PC-9 (cell line): Measurements from ENCODE around the gene CPA5. TPM values are rescaled to one million over a fixed set of nuclear protein-coding genes. Genes with fewer than 3 reads are reported as not detected.

Source experiments
- BruUV-seq: library from RNA; stranded (reverse); fragments of 400-500 nt; replicated peaks from 2 replicates; lab custom pipeline; 2021; lab: Mats Ljungman, UMichigan
- CTCF ChIA-PET: fragments of 300-600 bp; sonication (Branson Sonifier 250); formaldehyde crosslinking; loops from one replicate; lab custom pipeline; 2022; ENCODE audit warnings: antibody characterized with exemption; lab: Charles Lee
- POLR2A ChIA-PET: fragments of 300-600 bp; sonication (Branson Sonifier 250); formaldehyde crosslinking; loops from one replicate; lab custom pipeline; 2022; ENCODE audit warnings: antibody characterized with exemption; ENCODE audit not compliant: unreplicated experiment; lab: Charles Lee
- DNase-seq, 2 experiments: peaks; one replicate each; pipeline versions ENCODE4 v3.0.0 to v3.0.0-alpha.2; 2015 to 2022; ENCODE audit warnings: mixed read lengths in 1 of 2
- H2AFZ ChIP-seq: fragments of 200-600 bp; sonication (generic); 2 replicates; pipeline ENCODE4 v1.8.1; 2017; ENCODE audit warnings: antibody characterized with exemption
- H3F3A ChIP-seq: fragments of 200-600 bp; sonication (generic); 2 replicates; pipeline ENCODE4 v1.8.1; 2017; ENCODE audit warnings: antibody characterized with exemption, mild to moderate bottlenecking, low read depth; ENCODE audit not compliant: insufficient read depth
- H3K27ac ChIP-seq: fragments of 200-600 bp; sonication (generic); 2 replicates; pipeline ENCODE4 v1.6.1; 2016; ENCODE audit warnings: mixed run types
- H3K27me3 ChIP-seq: fragments of 200-600 bp; sonication (generic); 2 replicates; pipeline ENCODE4 v1.6.1; 2016; ENCODE audit warnings: low read depth, mixed run types; ENCODE audit not compliant: insufficient read depth
- H3K36me3 ChIP-seq: fragments of 200-600 bp; sonication (generic); 2 replicates; pipeline ENCODE4 v1.6.1; 2016; ENCODE audit warnings: low read depth, mixed run types
- H3K4me1 ChIP-seq: fragments of 200-600 bp; sonication (generic); replicated peaks from 2 replicates; pipeline ENCODE4 v1.6.1; 2016; ENCODE audit warnings: mixed run types; ENCODE audit not compliant: insufficient read depth
- H3K4me2 ChIP-seq: fragments of 200-600 bp; sonication (generic); 2 replicates; pipeline ENCODE4 v1.6.1; 2017; ENCODE audit warnings: mixed run types
- H3K4me3 ChIP-seq: fragments of 200-600 bp; sonication (generic); 2 replicates; pipeline ENCODE4 v1.6.1; 2016; ENCODE audit warnings: mixed run types
- H3K79me2 ChIP-seq: fragments of 200-600 bp; sonication (generic); 2 replicates; pipeline ENCODE4 v1.6.1; 2017; ENCODE audit warnings: low read depth, mixed run types
- H3K9me2 ChIP-seq: fragments of 200-600 bp; sonication (generic); 2 replicates; pipeline ENCODE4 v1.8.1; 2017; ENCODE audit warnings: mild to moderate bottlenecking; ENCODE audit not compliant: insufficient read depth
- H3K9me3 ChIP-seq: fragments of 200-600 bp; sonication (generic); 2 replicates; pipeline ENCODE4 v1.8.1; 2016; ENCODE audit warnings: low read depth; ENCODE audit not compliant: insufficient read depth
- H4K20me1 ChIP-seq: fragments of 200-600 bp; sonication (generic); 2 replicates; pipeline ENCODE4 v1.8.1; 2017; ENCODE audit not compliant: insufficient read depth
- CTCF ChIP-seq: fragments of 200-600 bp; sonication (generic); conservative IDR thresholded peaks from 2 replicates; pipeline ENCODE4 v1.6.1; 2017; ENCODE audit warnings: mixed run types, antibody characterized with exemption, mild to moderate bottlenecking, moderate library complexity
- EZH2 ChIP-seq: fragments of 200-600 bp; sonication (generic); IDR thresholded peaks from 2 replicates; pipeline ENCODE4 v1.8.0; 2017; ENCODE audit warnings: antibody characterized with exemption, low read depth
- intact Hi-C: fragments of 100-400 bp; cut with micrococcal nuclease; formaldehyde crosslinking; loops from one replicate; pipeline ENCODE4 v1.10.0; 2022; ENCODE audit not compliant: unreplicated experiment
- total RNA-seq: library from RNA; stranded (reverse); gene quantifications from 2 replicates; pipeline ENCODE4 v1.2.3, GENCODE V29; 2021

The CPA5 gene
- total RNA-seq, 1 experiment from 2014 or later: not detected

GRCh38 chr7:130379532-130379920 lies 34.9 kb downstream of the CPA5 start:
- BruUV-seq: no TSS peak
- Histone ChIP-seq H3K4me3 (no peak overlapping the region), H3K4me2 (no peak overlapping the region), H3K9me2 (no peaks in the 10 kb centered on the region), H3K36me3 (no peaks in the 10 kb centered on the region), H3K79me2 (no peaks in the 10 kb centered on the region), H3F3A (no peaks in the 10 kb centered on the region), H3K4me1 (no peaks in the 10 kb centered on the region), H3K9me3 (no peaks in the 10 kb centered on the region), H3K27me3 (no peaks in the 10 kb centered on the region), H3K27ac (no peak overlapping the region), H2AFZ (no peak overlapping the region), H4K20me1 (no peaks in the 10 kb centered on the region)
- POLR2A ChIA-PET: no interaction called here
- intact Hi-C loops: no loop called here
- DNase-seq: no peak
- CTCF ChIA-PET: no interaction called here
- TF ChIP-seq CTCF (no peak), EZH2 (no peak)

GRCh38 chr7:130379921-130380860 lies 35.6 kb downstream of the CPA5 start, which contains the start of gene CPA1:
Gene CPA1, plus strand, starts transcription at chr7:130380494. Its CDS starts 27 bp downstream, at chr7:130380521.
- Histone ChIP-seq H3K4me1 (no peaks in the 10 kb centered on the region), H3F3A (no peaks in the 10 kb centered on the region), H3K27me3 (no peaks in the 10 kb centered on the region), H3K9me2 (no peaks in the 10 kb centered on the region), H2AFZ (no peak within 1 kb of the TSS), H3K27ac (no peak within 1 kb of the TSS), H4K20me1 (no peaks in the 10 kb centered on the region), H3K4me3 (no peak within 1 kb of the TSS), H3K9me3 (no peaks in the 10 kb centered on the region), H3K79me2 (no peaks in the 10 kb centered on the region), H3K4me2 (no peak within 1 kb of the TSS), H3K36me3 (no peaks in the 10 kb centered on the region)
- intact Hi-C loops: no loop called here
- no peak for DNase-seq
- POLR2A ChIA-PET: no interaction called here
- no TSS peak for BruUV-seq
- TF ChIP-seq EZH2 (no peak), CTCF (no peak)
- CTCF ChIA-PET: no interaction called here

- CTCF ChIA-PET: no interaction called here
- no peak for DNase-seq
- no peaks in the 10 kb centered on the region for H3K79me2 ChIP-seq
- H3K4me1 ChIP-seq: no peaks in the 10 kb centered on the region
- H3K9me3 ChIP-seq: no peaks in the 10 kb centered on the region
- H3K27ac ChIP-seq: no peak overlapping the region
- POLR2A ChIA-PET: no interaction called here
- no peaks in the 10 kb centered on the region for H3K27me3 ChIP-seq
- H3K4me3 ChIP-seq: no peak overlapping the region
- no peaks in the 10 kb centered on the region for H3K36me3 ChIP-seq
- H2AFZ ChIP-seq: no peak overlapping the region
- H3F3A ChIP-seq: no peaks in the 10 kb centered on the region
- no peaks in the 10 kb centered on the region for H4K20me1 ChIP-seq
- no peak for TF ChIP-seq CTCF
- no peak for TF ChIP-seq EZH2
- no TSS peak for BruUV-seq
- H3K9me2 ChIP-seq: no peaks in the 10 kb centered on the region
- intact Hi-C loops: no loop called here
- H3K4me2 ChIP-seq: no peak overlapping the region
Measured at GRCh38 chr7:130380861-130381455, 36.3 kb downstream of the CPA5 start.
